GM21529 (cell line): ENCODE results near the gene PLEKHG5.
"Not testable (repeated sequence)": the region's sequence is repeated elsewhere in the genome, so short reads cannot be mapped to it uniquely, and the experiment has no call there.

Experiments
- ATAC-seq: cut with Tn5 transposase; IDR thresholded peaks from one replicate; pipeline ENCODE4 v1.9.1; 2021; ENCODE audit not compliant: unreplicated experiment

PLEKHG5 gene

GRCh38 chr1:6464915-6465314, 26.6 kb downstream of the PLEKHG5 start:
- ATAC-seq: no peak

- no peak for ATAC-seq
These were observed 27.0 kb downstream of the PLEKHG5 start for GRCh38 chr1:6464514-6464836.

GRCh38 chr1:6463120-6463412, 28.4 kb downstream of the PLEKHG5 start:
- no peak for ATAC-seq

- ATAC-seq: no peak
These were observed 28.9 kb downstream of the PLEKHG5 start for GRCh38 chr1:6462412-6463119.

- no peak for ATAC-seq
These were observed 29.7 kb downstream of the PLEKHG5 start for GRCh38 chr1:6461538-6462411.

GRCh38 chr1:6461051-6461530, 30.4 kb downstream of the PLEKHG5 start:
- no peak for ATAC-seq

- ATAC-seq: no peak
These were observed 31.0 kb downstream of the PLEKHG5 start for GRCh38 chr1:6460301-6461050.

GRCh38 chr1:6459850-6460265, 31.6 kb downstream of the PLEKHG5 start:
- no peak for ATAC-seq

GRCh38 chr1:6456800-6457466, 34.5 kb downstream of the PLEKHG5 start:
- ATAC-seq: no peak

- not testable (repeated sequence) for ATAC-seq
These were observed 35.5 kb downstream of the PLEKHG5 start for GRCh38 chr1:6455752-6456520.

GRCh38 chr1:6454856-6455751, 36.4 kb downstream of the PLEKHG5 start:
- ATAC-seq: no peak

- not testable (repeated sequence) for ATAC-seq
These were observed 37.3 kb downstream of the PLEKHG5 start for GRCh38 chr1:6453895-6454855.

- ATAC-seq: no peak
These were observed 40.5 kb downstream of the PLEKHG5 start for GRCh38 chr1:6450943-6451373.

- ATAC-seq: not testable (repeated sequence)
These were observed 41.0 kb downstream of the PLEKHG5 start for GRCh38 chr1:6450486-6450885.

- ATAC-seq: no peak
These were observed 41.4 kb downstream of the PLEKHG5 start for GRCh38 chr1:6450005-6450450.

GRCh38 chr1:6448749-6449631, 42.5 kb downstream of the PLEKHG5 start:
- ATAC-seq: no peak
